ENCODE measurements around the gene DISC1. TPM values are rescaled to one million over a fixed set of nuclear protein-coding genes. Genes with fewer than 3 reads are reported as not detected.

DISC1 gene
- total and polyA plus RNA-seq, 2 of the 13 experiments (the other 11 are each of a cell fraction or from before 2014, with no cell fraction given), result 4.2 to 4.6 TPM

DNA sequence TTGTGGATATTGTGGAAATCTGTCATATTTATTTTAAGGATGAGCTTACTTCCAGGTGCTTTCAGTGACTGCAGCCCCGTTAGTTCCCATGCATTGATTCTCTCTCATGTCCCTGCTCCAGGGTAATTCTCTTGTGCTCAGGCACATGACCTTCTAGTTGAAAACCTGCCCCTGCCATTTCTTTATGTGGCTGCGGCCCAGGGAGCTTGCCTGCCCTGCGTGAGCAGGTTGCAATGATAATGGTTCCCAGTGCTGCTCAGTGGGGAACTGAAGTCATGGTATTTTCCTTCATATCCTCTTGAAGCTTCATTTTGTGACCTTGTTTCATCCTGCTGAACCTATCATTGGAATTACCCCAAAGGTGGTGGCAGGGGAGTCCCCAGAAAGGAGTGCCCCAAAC lies 229.8 kb downstream of the DISC1 start:
- WGBS (ENCODE audit: low lambda C conversion rate), result 100% methylated on average over 3 of the region's 3 CpGs
- no peak for FAIRE-seq

DNA sequence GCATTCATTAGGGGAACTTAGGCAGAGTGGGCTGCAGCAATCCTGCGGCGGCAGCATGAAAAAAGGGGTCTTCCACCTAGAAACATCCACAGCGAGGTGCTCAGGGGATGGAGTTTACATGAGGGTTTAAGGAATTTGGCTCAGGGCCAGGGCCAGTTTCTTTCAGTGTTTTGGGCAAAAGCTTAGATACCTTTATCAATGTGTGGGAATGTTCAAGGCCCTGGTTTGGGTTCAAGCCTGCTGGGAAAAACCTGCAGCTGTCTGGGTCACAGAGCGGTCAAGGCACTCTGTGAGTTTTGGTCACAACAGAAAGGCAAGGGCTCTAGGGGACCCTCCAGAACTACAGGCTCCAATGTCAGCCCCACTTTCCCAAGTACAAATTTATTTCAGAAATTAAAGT lies 230.3 kb downstream of the DISC1 start:
- Histone ChIP-seq H3K4me3 (replicated peaks in 1 of 3; ENCODE audit: insufficient read depth in 1 of 3, low read depth in 2 of 3, low read length in 3 of 3) (no peak overlapping the region), H3K79me2 (ENCODE audit: insufficient read depth, low read length) (no peaks in the 10 kb centered on the region), H3K27ac (ENCODE audit: extremely low read length, insufficient read depth, low read length) (no peak overlapping the region), H3K27me3 (ENCODE audit: control insufficient read depth in 1 of 2, insufficient read depth in 2 of 2, low read length in 2 of 2) (no peaks in the 10 kb centered on the region), H3K4me2 (ENCODE audit: low read depth, low read length) (no peak overlapping the region), H3K9ac (ENCODE audit: insufficient read depth, low read depth, low read length) (no peak overlapping the region), H2AFZ (ENCODE audit: low read length) (no peak overlapping the region), H3K36me3 (replicated peaks in 1 of 2; ENCODE audit: control insufficient read depth in 1 of 2, insufficient read depth in 2 of 2, low read length in 2 of 2) (no peaks in the 10 kb centered on the region; a peak in 1 of 5 replicates), H3K9me3 (ENCODE audit: low read length) (no peaks in the 10 kb centered on the region), H4K20me1 (ENCODE audit: insufficient read depth, low read length) (no peaks in the 10 kb centered on the region), H3K4me1 (ENCODE audit: insufficient read depth, low read length) (no peaks in the 10 kb centered on the region)
- no peak for ATAC-seq
- CTCF ChIA-PET (ENCODE audit: low intra/inter-chr PET ratio, low total read pairs), result no interaction called here
- no peak for FAIRE-seq
- WGBS (ENCODE audit: low lambda C conversion rate), result 98% methylated on average over 4 of the region's 4 CpGs
- TF ChIP-seq ATF4 (CRISPR knock-in tag; IDR thresholded peaks at IDR 0.05) (no peak), ZNF513 (CRISPR knock-in tag; conservative IDR thresholded peaks at IDR 0.05) (no peak), NBN (conservative IDR thresholded peaks at IDR 0.05) (no peak), NFKB2 (CRISPR knock-in tag; IDR thresholded peaks at IDR 0.05; ENCODE audit: borderline replicate concordance) (no peak), RXRA (CRISPR knock-in tag; IDR thresholded peaks at IDR 0.05) (no peak), ZNF670 (CRISPR knock-in tag; IDR thresholded peaks at IDR 0.05; ENCODE audit: borderline replicate concordance) (no peak), ZNF232 (CRISPR knock-in tag; IDR thresholded peaks at IDR 0.05; ENCODE audit: borderline replicate concordance) (no peak), KDM4B (CRISPR knock-in tag; IDR thresholded peaks at IDR 0.05) (no peak), AKAP8 (CRISPR knock-in tag; IDR thresholded peaks at IDR 0.05) (no peak), JARID2 (CRISPR knock-in tag; IDR thresholded peaks at IDR 0.05; ENCODE audit: insufficient replicate concordance) (no peak), HNF4G (IDR thresholded peaks at IDR 0.05; ENCODE audit: borderline replicate concordance, low read depth, low read length) (no peak), HNF4G (CRISPR knock-in tag; IDR thresholded peaks at IDR 0.05; ENCODE audit: borderline replicate concordance, low read depth) (no peak)
- TF ChIP-seq, protein P1, sequence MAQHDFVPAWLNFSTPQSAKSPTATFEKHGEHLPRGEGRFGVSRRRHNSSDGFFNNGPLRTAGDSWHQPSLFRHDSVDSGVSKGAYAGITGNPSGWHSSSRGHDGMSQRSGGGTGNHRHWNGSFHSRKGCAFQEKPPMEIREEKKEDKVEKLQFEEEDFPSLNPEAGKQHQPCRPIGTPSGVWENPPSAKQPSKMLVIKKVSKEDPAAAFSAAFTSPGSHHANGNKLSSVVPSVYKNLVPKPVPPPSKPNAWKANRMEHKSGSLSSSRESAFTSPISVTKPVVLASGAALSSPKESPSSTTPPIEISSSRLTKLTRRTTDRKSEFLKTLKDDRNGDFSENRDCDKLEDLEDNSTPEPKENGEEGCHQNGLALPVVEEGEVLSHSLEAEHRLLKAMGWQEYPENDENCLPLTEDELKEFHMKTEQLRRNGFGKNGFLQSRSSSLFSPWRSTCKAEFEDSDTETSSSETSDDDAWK (CRISPR knock-in tag; IDR thresholded peaks at IDR 0.05), result no peak
- TF ChIP-seq, protein P2, sequence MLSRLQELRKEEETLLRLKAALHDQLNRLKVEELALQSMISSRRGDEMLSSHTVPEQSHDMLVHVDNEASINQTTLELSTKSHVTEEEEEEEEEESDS (CRISPR knock-in tag; IDR thresholded peaks at IDR 0.05; ENCODE audit: borderline replicate concordance), result no peak
- POLR2A ChIA-PET, result no interaction called here
- intact Hi-C loops (cut with micrococcal nuclease; ENCODE audit: unreplicated experiment) (no loop called here), in situ Hi-C loops (cut with HindIII; ENCODE audit: extremely low pct_ligation_motif_present, low pct_unique_long_range_greater_than_20kb) (loop anchor here (25.0 kb wide), 2 partner anchors 1105 to 1380 kb away; partner anchors contain the start of gene NTPCR)
- no TSS peak for BruUV-seq (replicated peaks)
- DNase-seq (ENCODE audit: low spot score), result no peak

More for the DNA sequence above, 229.8 kb downstream of the DISC1 start:
- no peak for ATAC-seq
- no peak overlapping the region for H3K27ac ChIP-seq (ENCODE audit: extremely low read length, insufficient read depth, low read length)
- DNase-seq (ENCODE audit: low spot score), result no peak
- TF ChIP-seq ELF4 (CRISPR knock-in tag; IDR thresholded peaks at IDR 0.05; ENCODE audit: borderline replicate concordance) (no peak), HMG20A (CRISPR knock-in tag; IDR thresholded peaks at IDR 0.05; ENCODE audit: borderline replicate concordance) (no peak), CBX5 (CRISPR knock-in tag; IDR thresholded peaks at IDR 0.05; ENCODE audit: borderline replicate concordance) (no peak), FOXM1 (CRISPR knock-in tag; IDR thresholded peaks at IDR 0.05) (no peak)
- H3K4me1 ChIP-seq (ENCODE audit: insufficient read depth, low read length), result no peaks in the 10 kb centered on the region
- intact Hi-C loops (cut with micrococcal nuclease; ENCODE audit: unreplicated experiment), result no loop called here
- in situ Hi-C loops (cut with HindIII; ENCODE audit: extremely low pct_ligation_motif_present, low pct_unique_long_range_greater_than_20kb), result loop anchor here (25.0 kb wide), 2 partner anchors 1106 to 1381 kb away; partner anchors contain the start of gene NTPCR
- ChIA-PET CTCF (ENCODE audit: low intra/inter-chr PET ratio, low total read pairs) (no interaction called here), POLR2A (no interaction called here)
- H3K36me3 ChIP-seq (replicated peaks in 1 of 2; ENCODE audit: control insufficient read depth in 1 of 2, insufficient read depth in 2 of 2, low read length in 2 of 2), result no peaks in the 10 kb centered on the region; a peak in 1 of 5 replicates
- no peak overlapping the region for H3K9ac ChIP-seq (ENCODE audit: insufficient read depth, low read depth, low read length)
- no peak overlapping the region for H3K4me3 ChIP-seq (replicated peaks in 1 of 3; ENCODE audit: insufficient read depth in 1 of 3, low read depth in 2 of 3, low read length in 3 of 3)
- no peaks in the 10 kb centered on the region for H3K27me3 ChIP-seq (ENCODE audit: control insufficient read depth in 1 of 2, insufficient read depth in 2 of 2, low read length in 2 of 2)
- H2AFZ ChIP-seq (ENCODE audit: low read length), result no peak overlapping the region
- H3K79me2 ChIP-seq (ENCODE audit: insufficient read depth, low read length), result no peaks in the 10 kb centered on the region
- no peak overlapping the region for H3K4me2 ChIP-seq (ENCODE audit: low read depth, low read length)
- no TSS peak for BruUV-seq (replicated peaks)
- H4K20me1 ChIP-seq (ENCODE audit: insufficient read depth, low read length), result no peaks in the 10 kb centered on the region
- H3K9me3 ChIP-seq (ENCODE audit: low read length), result no peaks in the 10 kb centered on the region
